Measurements from ENCODE around the gene LTBP2. TPM values are rescaled to one million over a fixed set of nuclear protein-coding genes. Genes with fewer than 3 reads are reported as not detected.

LTBP2 gene
- total RNA-seq, 1 donor from 2014 or later, result 1.9 TPM

GRCh38 chr14:74578479-74578878 is 33.6 kb downstream of the LTBP2 start:
- H3K36me3 Mint-ChIP-seq (ENCODE audit: low read depth, unreplicated experiment), result no peaks in the 10 kb centered on the region
- H3K4me1 Mint-ChIP-seq (ENCODE audit: unreplicated experiment), result peaks cover 3% of the 10 kb centered on the region
- no peak overlapping the region for H3K4me3 Mint-ChIP-seq (ENCODE audit: unreplicated experiment)
- no peak for DNase-seq (ENCODE audit: low spot score)
- no peaks in the 10 kb centered on the region for H3K9me3 Mint-ChIP-seq (ENCODE audit: unreplicated experiment)
- H3K27ac Mint-ChIP-seq (ENCODE audit: unreplicated experiment), result no peak overlapping the region
- TF ChIP-seq CTCF (IDR thresholded peaks at IDR 0.05; ENCODE audit: unreplicated experiment), result no peak
- H3K27me3 Mint-ChIP-seq (ENCODE audit: unreplicated experiment), result peaks cover 13% of the 10 kb centered on the region

GRCh38 chr14:74577948-74578275 is 34.1 kb downstream of the LTBP2 start:
- H3K27me3 Mint-ChIP-seq (ENCODE audit: unreplicated experiment), result peaks cover 13% of the 10 kb centered on the region
- no peaks in the 10 kb centered on the region for H3K36me3 Mint-ChIP-seq (ENCODE audit: low read depth, unreplicated experiment)
- TF ChIP-seq CTCF (IDR thresholded peaks at IDR 0.05; ENCODE audit: unreplicated experiment), result no peak
- no peak overlapping the region for H3K27ac Mint-ChIP-seq (ENCODE audit: unreplicated experiment)
- no peaks in the 10 kb centered on the region for H3K9me3 Mint-ChIP-seq (ENCODE audit: unreplicated experiment)
- H3K4me3 Mint-ChIP-seq (ENCODE audit: unreplicated experiment), result no peak overlapping the region
- H3K4me1 Mint-ChIP-seq (ENCODE audit: unreplicated experiment), result no peaks in the 10 kb centered on the region
- DNase-seq (ENCODE audit: low spot score), result no peak

- Mint-ChIP-seq H3K9me3 (ENCODE audit: unreplicated experiment) (no peaks in the 10 kb centered on the region), H3K4me1 (ENCODE audit: unreplicated experiment) (no peaks in the 10 kb centered on the region), H3K27ac (ENCODE audit: unreplicated experiment) (no peak overlapping the region), H3K27me3 (ENCODE audit: unreplicated experiment) (peaks cover 13% of the 10 kb centered on the region), H3K4me3 (ENCODE audit: unreplicated experiment) (no peak overlapping the region), H3K36me3 (ENCODE audit: low read depth, unreplicated experiment) (no peaks in the 10 kb centered on the region)
- no peak for TF ChIP-seq CTCF (IDR thresholded peaks at IDR 0.05; ENCODE audit: unreplicated experiment)
- DNase-seq (ENCODE audit: low spot score), result no peak
These were observed 34.6 kb downstream of the LTBP2 start for GRCh38 chr14:74577247-74577947.

GRCh38 chr14:74575936-74576335 is 36.1 kb downstream of the LTBP2 start:
- Mint-ChIP-seq H3K27ac (ENCODE audit: unreplicated experiment) (no peak overlapping the region), H3K36me3 (ENCODE audit: low read depth, unreplicated experiment) (no peaks in the 10 kb centered on the region), H3K4me1 (ENCODE audit: unreplicated experiment) (peaks cover 2% of the 10 kb centered on the region), H3K9me3 (ENCODE audit: unreplicated experiment) (no peaks in the 10 kb centered on the region), H3K27me3 (ENCODE audit: unreplicated experiment) (peaks cover 10% of the 10 kb centered on the region), H3K4me3 (ENCODE audit: unreplicated experiment) (no peak overlapping the region)
- no peak for TF ChIP-seq CTCF (IDR thresholded peaks at IDR 0.05; ENCODE audit: unreplicated experiment)
- DNase-seq (ENCODE audit: low spot score), result no peak

- TF ChIP-seq CTCF (IDR thresholded peaks at IDR 0.05; ENCODE audit: unreplicated experiment), result no peak
- H3K4me3 Mint-ChIP-seq (ENCODE audit: unreplicated experiment), result no peak overlapping the region
- no peaks in the 10 kb centered on the region for H3K9me3 Mint-ChIP-seq (ENCODE audit: unreplicated experiment)
- H3K36me3 Mint-ChIP-seq (ENCODE audit: low read depth, unreplicated experiment), result no peaks in the 10 kb centered on the region
- peaks cover 10% of the 10 kb centered on the region for H3K27me3 Mint-ChIP-seq (ENCODE audit: unreplicated experiment)
- no peak overlapping the region for H3K27ac Mint-ChIP-seq (ENCODE audit: unreplicated experiment)
- H3K4me1 Mint-ChIP-seq (ENCODE audit: unreplicated experiment), result peaks cover 2% of the 10 kb centered on the region
- DNase-seq (ENCODE audit: low spot score), result no peak
These were observed 36.5 kb downstream of the LTBP2 start for GRCh38 chr14:74575507-74575906.
